K562 (cell line): ENCODE results near the gene TIMM23. TPM values are rescaled to one million over a fixed set of nuclear protein-coding genes. Genes with fewer than 3 reads are reported as not detected.
"Not testable (repeated sequence)": the region's sequence is repeated elsewhere in the genome, so short reads cannot be mapped to it uniquely, and the experiment has no call there.

Experiments
- ATAC-seq: fragments of 200-7000 bp; cut with Tn5 transposase; 3 replicates; pipeline ENCODE4 v1.9.1; 2020; ENCODE audit warnings: moderate library complexity
- BruUV-seq: library from RNA; stranded (reverse); fragments of 400-500 nt; replicated peaks from 2 replicates; lab custom pipeline; 2021; lab: Mats Ljungman, UMichigan
- CTCF ChIA-PET: fragments of 300-600 bp; formaldehyde crosslinking; extraction: SDS; loops from one replicate; lab custom pipeline; 2021; ENCODE audit warnings: low intra/inter-chr PET ratio; lab: Yijun Ruan, JAX
- POLR2A ChIA-PET: fragments of 300-600, 350-650 bp; sonication (Branson Sonifier 250); formaldehyde crosslinking; extraction: SDS; loops from one replicate; lab custom pipeline; 2021; ENCODE audit warnings: antibody characterized with exemption, inconsistent platforms; lab: Yijun Ruan, JAX
- DNase-seq, 4 experiments: peaks; one replicate each; pipeline versions ENCODE4 v3.0.0 to v3.0.0-alpha.2; 2011 to 2018; ENCODE audit warnings: low spot score in 3 of 4, mixed read lengths in 3 of 4; ENCODE audit errors: extremely low read depth in 1 of 4
- FAIRE-seq: peaks from 2 replicates; lab custom pipeline; 2011; peaks lifted over from hg19 to GRCh38; lab: Jason Lieb, UNC
- H2AFZ ChIP-seq: 2 replicates; pipeline ENCODE4 v1.6.0; 2011; ENCODE audit warnings: low read depth, low read length, control low read depth, inconsistent platforms
- H3K27ac ChIP-seq: fragments of 200-600 bp; 3 replicates; pipeline ENCODE4 v1.8.0; 2011; ENCODE audit warnings: low read depth, mild to moderate bottlenecking, control low read depth, inconsistent platforms, low read length, moderate library complexity, mixed read lengths; ENCODE audit errors: extremely low read depth
- H3K27me3 ChIP-seq, 2 experiments: fragments of 300-600 bp in 1 of 2; 2 replicates in 1 of 2; 3 replicates in 1 of 2; pipeline versions ENCODE4 v1.6.0 to v1.8.0; 2011; ENCODE audit warnings: inconsistent platforms in 2 of 2, low read length in 2 of 2, mild to moderate bottlenecking in 1 of 2, mixed read lengths in 1 of 2, moderate library complexity in 1 of 2; ENCODE audit not compliant: control insufficient read depth in 2 of 2, insufficient read depth in 2 of 2
- H3K36me3 ChIP-seq: fragments of 300-600 bp; 3 replicates; pipeline ENCODE4 v1.8.0; 2011; ENCODE audit warnings: mild to moderate bottlenecking, low read length, inconsistent platforms; ENCODE audit not compliant: control insufficient read depth, insufficient read depth
- H3K4me1 ChIP-seq, 2 experiments: fragments of 200-600 bp in 1 of 2; replicated peaks in 1 of 2; 2 replicates in 1 of 2; 3 replicates in 1 of 2; pipeline versions ENCODE4 v1.5.1 to v1.8.0; 2011; ENCODE audit warnings: inconsistent platforms in 2 of 2, low read length in 2 of 2, mild to moderate bottlenecking in 1 of 2, mixed read lengths in 1 of 2, moderate library complexity in 1 of 2; ENCODE audit not compliant: control insufficient read depth in 2 of 2, insufficient read depth in 2 of 2
- H3K4me2 ChIP-seq: 2 replicates; pipeline ENCODE4 v1.6.1; 2011; ENCODE audit warnings: low read length, control low read depth, inconsistent platforms, mixed read lengths; ENCODE audit not compliant: insufficient read depth
- H3K4me3 ChIP-seq: fragments of 200-600 bp; sonication (generic), shearing (Covaris generic); 2 replicates; pipeline ENCODE4 v1.5.1; 2016; ENCODE audit warnings: control low read depth, inconsistent platforms
- H3K79me2 ChIP-seq: fragments of 200-600 bp; 3 replicates; pipeline ENCODE4 v1.8.0; 2011; ENCODE audit warnings: low read length, inconsistent platforms; ENCODE audit not compliant: control insufficient read depth, insufficient read depth
- H3K9ac ChIP-seq, 2 experiments: 2 replicates each; pipeline versions ENCODE4 v1.6.0 to v1.6.1; 2011; ENCODE audit warnings: low read depth in 2 of 2, low read length in 2 of 2, control low read depth in 1 of 2, inconsistent platforms in 1 of 2, mild to moderate bottlenecking in 1 of 2, mixed read lengths in 1 of 2; ENCODE audit not compliant: insufficient read depth in 1 of 2
- H3K9me1 ChIP-seq: one replicate; pipeline ENCODE4 v1.6.0; 2011; ENCODE audit warnings: inconsistent platforms, mild to moderate bottlenecking, low read length, moderate library complexity; ENCODE audit not compliant: control insufficient read depth, insufficient read depth
- H3K9me3 ChIP-seq: replicated peaks from 2 replicates; pipeline ENCODE4 v1.5.1; 2011; ENCODE audit warnings: low read depth, low read length, inconsistent platforms; ENCODE audit not compliant: control insufficient read depth, insufficient read depth
- H4K20me1 ChIP-seq: replicated peaks from 2 replicates; pipeline ENCODE4 v1.6.1; 2011; ENCODE audit warnings: low read length, inconsistent platforms, mixed read lengths; ENCODE audit not compliant: control insufficient read depth, insufficient read depth
- WGBS: fragments of 100-300 bp; shearing (Covaris generic); methylation state at CpG from one replicate; pipeline ENCODE4 v1.1.6; 2016; ENCODE audit warnings: low coverage, mixed read lengths; ENCODE audit not compliant: insufficient coverage; ENCODE audit errors: missing lambda C conversion rate; 5-methylcytosine and 5-hydroxymethylcytosine counted together
- in situ Hi-C: fragments of 300-500 bp; cut with MboI; formaldehyde crosslinking; loops from 4 replicates; pipeline ENCODE4 v1.15.0; 2018; ENCODE audit warnings: inconsistent platforms, mixed read lengths
- intact Hi-C: fragments of 100-400 bp; cut with micrococcal nuclease; formaldehyde crosslinking; loops from 2 replicates; pipeline ENCODE4 v1.14.2; 2022
- polyA plus RNA-seq, 8 experiments: library from polyadenylated mRNA; depleted of rRNA in 4 of 8; stranded (reverse) in 5 of 8; unstranded in 3 of 8; fragments of >200 nt; fragmentation: Nextera tagmentation in 2 of 8; fragmentation: Illumina TruSeq in 1 of 8; extraction: Ambion mirVana in 2 of 8; extraction: Trizol in 1 of 8; gene quantifications; 2 replicates each; pipeline versions ENCODE4 v1.2.1 to v1.2.3, GENCODE V29; 2011 to 2014; ENCODE audit warnings: inconsistent platforms in 1 of 8, missing spikeins in 1 of 8
- total RNA-seq, 7 experiments: library from RNA; depleted of rRNA in 6 of 7; stranded (reverse); fragments of >200 nt in 6 of 7; fragmentation: Illumina TruSeq in 2 of 7; extraction: Trizol in 2 of 7; gene quantifications; 2 replicates each; pipeline versions ENCODE4 v1.2.1 to v1.2.3, GENCODE V29; 2011 to 2021; ENCODE audit warnings: low replicate concordance in 1 of 7

Gene TIMM23
- total and polyA plus RNA-seq, 9 of the 15 experiments (the other 6 are each of a cell fraction or from before 2014, with no cell fraction given), result 148 to 280 (median 183) TPM

- H3K27ac ChIP-seq, H3K79me2 ChIP-seq, FAIRE-seq, ATAC-seq, H4K20me1 ChIP-seq, H3K9me3 ChIP-seq, H3K36me3 ChIP-seq, H2AFZ ChIP-seq, DNase-seq, H3K4me3 ChIP-seq, BruUV-seq, H3K9me1 ChIP-seq, CTCF ChIA-PET, H3K27me3 ChIP-seq, POLR2A ChIA-PET, H3K4me2 ChIP-seq, H3K9ac ChIP-seq, intact Hi-C loops, H3K4me1 ChIP-seq: not testable (repeated sequence)
- in situ Hi-C loops, result loop anchor here (25.0 kb wide), 1 partner anchor 127 kb away; no protein-coding TSS in a partner anchor
- WGBS, result 72% methylated on average over 2 of the region's 2 CpGs
Observed at GRCh38 chr10:45939176-45939697, 33.1 kb upstream of the TIMM23 start.

DNA sequence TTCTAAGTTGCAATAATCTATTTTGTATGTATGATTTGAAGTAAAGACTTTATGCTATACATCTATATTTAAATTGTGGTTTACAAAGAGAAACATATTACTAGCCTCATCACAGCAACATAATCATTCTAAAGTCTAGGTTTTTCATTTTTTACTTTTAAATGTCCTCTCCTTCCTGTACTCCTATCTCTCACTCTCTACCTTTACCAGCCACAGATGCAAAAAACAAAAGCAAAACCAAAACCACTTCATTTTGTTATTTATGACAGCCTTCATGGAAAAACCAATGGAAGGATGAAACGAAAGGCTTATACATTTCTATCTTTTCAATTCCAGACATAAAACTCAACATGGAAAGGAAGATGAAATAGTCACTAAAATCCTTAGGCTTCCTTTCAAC lies 31.1 kb upstream of the TIMM23 start:
- H2AFZ ChIP-seq, H3K27ac ChIP-seq, H3K4me2 ChIP-seq, BruUV-seq, H3K9ac ChIP-seq, DNase-seq, intact Hi-C loops, H3K4me1 ChIP-seq, H4K20me1 ChIP-seq, ATAC-seq, POLR2A ChIA-PET, H3K9me3 ChIP-seq, CTCF ChIA-PET, H3K27me3 ChIP-seq, H3K79me2 ChIP-seq, FAIRE-seq, H3K9me1 ChIP-seq, H3K4me3 ChIP-seq: not testable (repeated sequence)
- in situ Hi-C loops, result loop anchor here (25.0 kb wide), 1 partner anchor 129 kb away; no protein-coding TSS in a partner anchor
- H3K36me3 ChIP-seq, result peaks cover 10% of the 10 kb centered on the region; the same call in 2 of the 3 replicates
- whole genome bisulfite sequencing, result no CpG with 5 or more reads among the region's 1 CpG

- CTCF ChIA-PET, BruUV-seq, POLR2A ChIA-PET, H3K9me1 ChIP-seq, DNase-seq, H3K27me3 ChIP-seq, H3K4me3 ChIP-seq, intact Hi-C loops, FAIRE-seq, H3K4me1 ChIP-seq, H3K4me2 ChIP-seq, H4K20me1 ChIP-seq, H2AFZ ChIP-seq, H3K9ac ChIP-seq, H3K79me2 ChIP-seq, H3K27ac ChIP-seq, ATAC-seq, H3K9me3 ChIP-seq: not testable (repeated sequence)
- 92% methylated on average over 4 of the region's 4 CpGs for WGBS
- in situ Hi-C loops, result loop anchor here (25.0 kb wide), 1 partner anchor 133 kb away; no protein-coding TSS in a partner anchor
- H3K36me3 ChIP-seq, result peaks cover 15% of the 10 kb centered on the region; the same call in 2 of the 3 replicates
Observed at GRCh38 chr10:45945476-45945875, 26.8 kb upstream of the TIMM23 start.

DNA sequence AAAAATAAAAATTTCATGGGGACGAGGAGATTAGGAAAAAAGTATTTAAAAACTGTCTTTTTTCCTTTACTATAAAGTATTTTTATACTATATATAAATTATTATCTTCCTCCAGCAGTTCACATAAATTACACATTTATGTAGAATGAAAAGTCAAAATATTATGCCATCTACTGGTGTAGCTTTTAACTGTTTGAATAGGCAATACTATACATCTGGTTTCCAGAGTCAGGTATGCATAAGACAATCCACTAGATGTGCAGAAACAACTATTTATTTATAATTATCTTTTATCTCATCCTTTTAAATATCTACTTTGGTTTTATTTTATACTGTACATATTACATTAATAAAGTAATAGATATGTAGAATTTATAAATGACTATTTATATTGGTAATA lies 24.9 kb upstream of the TIMM23 start:
- intact Hi-C loops, CTCF ChIA-PET, POLR2A ChIA-PET, FAIRE-seq, H3K9me3 ChIP-seq, H3K4me1 ChIP-seq, H3K79me2 ChIP-seq, BruUV-seq, H3K9ac ChIP-seq, H3K9me1 ChIP-seq, DNase-seq, H2AFZ ChIP-seq, H3K27me3 ChIP-seq, H3K4me3 ChIP-seq, H3K27ac ChIP-seq, H4K20me1 ChIP-seq, H3K4me2 ChIP-seq: not testable (repeated sequence)
- in situ Hi-C loops, result loop anchor here (25.0 kb wide), 1 partner anchor 135 kb away; no protein-coding TSS in a partner anchor
- peak; percentile 69; the same call in 2 of the 3 replicates for ATAC-seq
- 63% methylated on average over 1 of the region's 1 CpG for WGBS
- H3K36me3 ChIP-seq, result peaks cover 23% of the 10 kb centered on the region; the same call in 2 of the 3 replicates
